DMS114 treated with DMSO at 0.1 percent for 48 hours (cell line): ENCODE measurements around the gene S100A9.

Source experiments
- DNase-seq: peaks from one replicate; lab custom pipeline; 2025; ENCODE audit not compliant: unreplicated experiment; lab: John Stamatoyannopoulos, UW

Gene S100A9

DNA sequence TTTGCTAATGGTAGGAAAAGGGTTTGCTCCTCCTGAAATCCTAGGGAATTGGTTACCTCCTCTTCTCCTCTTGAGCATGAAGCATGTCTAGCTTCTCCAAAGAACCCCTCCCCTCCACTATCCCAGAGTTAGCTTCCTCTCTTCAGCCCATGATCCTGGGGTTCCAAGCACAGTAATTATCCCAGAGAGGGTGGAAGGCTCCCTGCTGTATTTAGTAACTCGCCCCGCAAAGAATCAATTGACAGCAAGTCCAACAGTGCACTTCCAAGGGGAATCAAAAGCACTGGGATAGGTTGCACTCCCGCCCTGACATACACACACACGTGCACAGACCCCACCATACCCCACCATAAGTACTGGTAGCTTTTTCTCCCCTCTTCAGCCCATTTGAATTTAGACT is 30.1 kb downstream of the S100A9 start:
- no peak for DNase-seq

DNA sequence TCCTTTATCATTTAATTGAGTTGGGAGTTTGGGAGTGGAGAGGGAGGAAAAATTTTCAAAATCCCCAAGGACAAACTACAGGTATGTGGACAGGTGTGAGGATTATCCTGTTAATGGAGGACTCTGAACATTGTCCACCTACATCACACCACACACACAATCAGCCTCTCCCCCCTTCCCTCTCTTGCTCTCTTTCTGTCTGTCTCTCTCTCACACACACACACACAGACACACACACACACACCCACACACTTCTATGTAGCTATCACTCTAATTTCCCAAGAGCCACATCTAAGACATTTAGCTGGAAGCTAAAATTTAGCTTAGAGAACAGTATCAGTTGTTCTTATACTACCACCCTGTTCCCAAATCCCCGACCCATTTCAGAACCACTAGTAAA is 31.7 kb downstream of the S100A9 start:
- DNase-seq = no peak

DNA sequence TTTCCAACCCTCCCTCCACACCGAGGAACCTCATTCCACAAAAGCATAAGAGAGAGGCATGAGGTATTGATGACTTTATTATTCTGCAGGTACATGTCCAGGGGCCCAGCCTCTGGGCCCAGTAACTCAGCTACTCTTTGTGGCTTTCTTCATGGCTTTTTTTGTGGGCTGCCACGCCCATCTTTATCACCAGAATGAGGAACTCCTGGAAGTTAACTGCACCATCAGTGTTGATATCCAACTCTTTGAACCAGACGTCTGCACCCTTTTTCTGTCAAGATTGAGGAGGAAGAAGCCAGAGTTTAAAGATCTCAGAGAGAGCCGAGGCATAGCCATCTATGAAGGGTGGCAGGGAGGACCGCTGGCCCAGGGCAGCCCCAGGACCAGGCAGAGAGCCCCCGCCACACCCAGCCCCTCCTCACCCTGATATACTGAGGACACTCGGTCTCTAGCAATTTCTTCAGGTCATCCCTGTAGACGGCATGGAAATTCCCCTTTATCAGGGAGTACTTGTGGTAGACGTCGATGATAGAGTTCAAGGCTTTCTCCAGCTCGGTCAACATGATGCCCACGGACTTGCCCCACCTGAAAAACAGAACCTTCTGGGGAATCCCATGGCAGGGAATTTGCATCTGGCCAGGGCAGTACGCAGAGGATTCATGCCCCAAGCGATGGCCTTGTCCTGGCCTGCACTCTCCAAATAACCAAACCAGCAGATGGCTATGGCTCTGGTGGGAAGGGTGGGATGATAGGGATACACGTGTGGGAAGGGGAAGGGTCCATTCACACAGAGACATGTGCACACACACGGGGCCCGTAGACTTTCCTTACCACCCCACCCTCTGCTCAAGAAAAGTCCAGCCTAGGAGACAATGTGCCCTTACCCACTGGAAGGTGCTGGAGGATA is 32.6 kb downstream of the S100A9 start:
- DNase-seq = no peak

DNA sequence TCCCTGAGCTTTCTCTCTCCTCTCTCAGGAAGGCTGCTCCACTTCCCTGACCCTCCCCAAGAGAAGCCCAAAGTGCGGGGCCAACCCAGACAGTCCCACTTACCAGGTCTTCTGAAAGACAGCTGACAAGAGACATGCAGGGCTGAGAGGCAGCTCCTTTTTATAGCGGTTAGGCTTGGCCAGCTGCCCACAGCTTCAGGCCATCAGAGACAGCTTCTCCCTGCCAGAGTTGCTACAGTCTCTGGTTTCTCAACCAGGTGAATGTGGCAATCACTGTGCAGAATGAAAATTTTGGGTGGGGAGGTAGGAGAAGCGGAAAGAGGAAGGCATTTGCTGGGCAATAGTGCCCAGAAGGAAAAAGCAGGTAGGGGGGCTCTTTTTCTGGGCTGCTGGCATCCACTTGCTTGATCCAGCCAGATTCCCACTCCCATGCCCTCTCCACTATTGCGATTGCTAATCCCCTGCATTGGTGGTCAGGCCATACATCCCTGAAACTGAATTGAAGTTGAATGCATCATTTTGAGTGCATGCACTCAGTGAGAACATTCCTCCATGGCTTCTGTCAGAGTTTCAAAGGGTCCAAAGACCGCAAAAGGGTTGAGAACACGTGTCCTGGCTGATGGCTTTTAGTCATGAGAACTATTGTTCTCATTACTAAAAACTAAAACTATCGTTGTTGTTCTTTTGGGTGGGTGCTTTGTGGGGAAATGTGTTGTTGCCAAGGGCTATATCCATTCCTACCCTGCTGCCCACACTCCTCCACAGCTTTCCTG is 33.5 kb downstream of the S100A9 start, which contains the start of gene S100A8:
TSS of gene S100A8 (minus strand) at position 136 of the 773 bp plus-strand sequence. CDS start 538 bp downstream, outside the sequence.
- DNase-seq = no peak

DNA sequence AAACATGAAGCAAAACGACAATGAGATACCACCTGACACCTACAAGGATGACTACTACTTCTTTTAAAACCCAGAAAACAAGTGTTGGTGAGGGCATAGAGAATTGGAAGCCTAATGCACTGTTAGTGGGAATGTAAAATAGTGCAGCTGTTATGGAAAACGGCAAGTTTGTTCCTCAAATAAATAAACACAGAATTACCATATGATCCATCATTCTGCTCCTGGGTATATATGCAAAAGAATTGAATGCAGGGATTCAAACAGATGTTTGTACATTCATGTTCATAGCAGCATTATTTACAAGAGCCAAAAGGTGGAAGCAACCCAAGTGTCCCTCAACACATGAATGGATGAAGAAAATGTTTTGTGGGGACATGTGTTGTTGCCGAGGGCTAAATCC is 34.6 kb downstream of the S100A9 start:
- no peak for DNase-seq

DNA sequence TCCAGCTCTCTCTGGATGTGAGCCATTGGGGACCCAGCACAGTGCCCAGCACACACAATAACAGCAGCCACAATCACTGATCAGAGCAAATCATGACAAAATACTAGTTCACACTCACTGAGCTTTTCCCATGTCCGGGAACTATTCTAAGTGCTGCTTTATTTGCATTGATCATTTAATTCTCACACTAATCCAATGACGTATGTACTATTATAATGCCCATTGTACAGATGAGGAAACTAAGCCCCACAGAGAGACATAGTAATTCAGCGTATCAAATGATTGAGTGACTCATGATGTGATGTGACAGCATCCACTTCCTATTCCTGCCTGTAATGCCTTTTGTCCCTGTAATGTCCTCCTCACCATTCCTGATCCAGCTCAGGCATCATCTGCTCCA is 35.2 kb downstream of the S100A9 start:
- DNase-seq = no peak

DNA sequence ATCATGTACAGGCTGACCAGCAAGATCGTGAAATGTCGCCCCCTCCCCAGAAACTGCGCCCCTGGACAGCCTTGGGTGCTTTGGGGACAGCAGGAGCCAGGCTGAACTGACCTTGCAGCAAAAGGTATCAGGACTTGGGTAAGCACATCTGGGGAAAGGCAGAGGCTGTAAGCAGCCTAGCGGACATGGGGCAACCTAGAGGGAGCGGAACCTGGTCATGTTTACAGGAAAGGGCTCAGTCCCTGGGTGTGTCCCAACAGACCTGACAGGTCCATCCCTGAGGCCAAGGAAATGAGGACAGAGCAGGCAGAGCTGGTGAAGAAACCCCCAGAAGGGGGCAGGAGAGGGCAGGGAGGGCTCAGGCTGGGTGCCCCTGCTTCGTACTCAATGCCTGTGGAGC is 36.3 kb downstream of the S100A9 start:
- no peak for DNase-seq

DNA sequence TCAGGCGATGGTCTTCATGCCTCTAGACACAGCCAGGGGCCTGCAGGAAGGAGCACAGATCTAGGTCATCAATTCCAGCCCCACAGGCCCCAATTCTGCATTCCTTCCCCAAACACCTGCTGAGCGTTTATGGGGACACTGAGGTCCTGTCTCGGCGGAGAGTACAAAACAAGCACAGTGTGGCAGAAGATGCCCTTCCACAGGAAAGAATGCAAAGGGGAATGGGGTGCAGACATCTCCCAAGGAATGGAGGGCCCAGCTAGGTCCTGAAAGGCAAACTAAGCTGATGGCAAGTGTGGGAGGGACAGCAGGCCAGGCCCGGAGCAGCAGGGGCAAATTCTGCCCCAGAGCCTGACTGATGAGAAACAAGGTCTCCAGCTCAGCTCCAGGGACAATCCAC is 36.7 kb downstream of the S100A9 start:
- no peak for DNase-seq

DNA sequence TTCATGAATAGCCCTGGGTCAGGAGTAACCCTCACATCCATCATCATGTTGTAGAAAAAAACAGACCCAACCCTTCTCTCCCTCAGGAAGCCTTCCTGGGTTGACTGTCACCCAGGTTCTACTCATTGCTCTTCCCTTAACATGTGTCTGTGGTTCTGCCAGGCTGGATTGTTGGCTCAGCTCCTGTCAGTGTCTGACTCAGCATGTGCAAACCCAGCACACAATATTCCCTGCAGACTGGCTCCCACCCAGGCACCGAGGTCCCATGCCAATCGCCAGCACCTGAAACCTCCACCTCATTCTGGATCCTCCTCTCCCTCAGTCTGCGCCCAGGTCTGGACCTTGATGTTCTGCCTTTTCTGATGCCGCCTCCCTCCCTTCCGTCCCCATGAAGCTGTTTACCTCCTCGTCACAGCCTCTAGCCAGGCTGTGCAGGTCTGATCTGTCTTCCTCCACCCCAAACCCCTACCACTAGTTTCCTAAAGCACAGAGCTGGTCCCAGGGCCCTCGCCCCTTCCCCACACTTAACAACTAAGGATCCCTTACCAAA is 37.6 kb downstream of the S100A9 start:
- no peak for DNase-seq

DNA sequence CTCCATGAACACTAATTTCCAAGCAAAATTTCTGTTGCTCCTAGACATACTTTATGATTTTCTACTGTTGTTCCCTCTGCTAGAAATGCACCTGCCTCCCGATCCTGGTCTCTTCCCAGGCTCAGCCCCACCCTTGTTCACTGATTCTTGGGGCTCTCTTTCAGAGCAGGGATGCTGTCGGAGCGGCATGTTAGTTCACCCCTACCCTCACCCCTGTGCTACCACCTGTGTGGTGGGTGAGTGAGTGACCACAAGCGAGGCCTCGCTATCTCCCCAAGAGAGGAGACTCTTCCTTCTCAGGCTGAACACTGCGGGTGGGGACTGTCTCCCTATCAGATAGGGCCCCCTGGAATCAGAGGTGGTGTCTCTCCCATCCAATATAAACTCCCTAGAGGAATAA is 38.1 kb downstream of the S100A9 start:
- no peak for DNase-seq

DNA sequence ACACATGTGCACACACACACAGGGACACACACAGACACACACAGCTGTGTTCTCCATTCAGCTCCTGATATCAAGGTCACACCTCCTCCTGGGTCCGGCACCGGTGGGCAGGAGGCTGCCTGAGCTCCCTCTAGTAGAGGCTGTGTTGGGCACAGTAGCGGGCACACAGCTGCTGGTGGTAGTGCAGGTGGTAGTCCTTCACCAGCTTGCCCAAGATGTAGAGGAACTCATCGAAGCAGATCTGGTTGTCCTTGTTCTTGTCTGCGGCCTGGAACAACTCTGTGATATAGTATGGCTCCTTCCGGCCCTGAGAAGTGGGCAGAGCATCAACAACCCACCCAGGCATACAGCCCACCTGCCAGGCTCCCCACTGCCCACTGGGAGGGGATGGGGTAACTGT is 38.8 kb downstream of the S100A9 start:
- DNase-seq = no peak

DNA sequence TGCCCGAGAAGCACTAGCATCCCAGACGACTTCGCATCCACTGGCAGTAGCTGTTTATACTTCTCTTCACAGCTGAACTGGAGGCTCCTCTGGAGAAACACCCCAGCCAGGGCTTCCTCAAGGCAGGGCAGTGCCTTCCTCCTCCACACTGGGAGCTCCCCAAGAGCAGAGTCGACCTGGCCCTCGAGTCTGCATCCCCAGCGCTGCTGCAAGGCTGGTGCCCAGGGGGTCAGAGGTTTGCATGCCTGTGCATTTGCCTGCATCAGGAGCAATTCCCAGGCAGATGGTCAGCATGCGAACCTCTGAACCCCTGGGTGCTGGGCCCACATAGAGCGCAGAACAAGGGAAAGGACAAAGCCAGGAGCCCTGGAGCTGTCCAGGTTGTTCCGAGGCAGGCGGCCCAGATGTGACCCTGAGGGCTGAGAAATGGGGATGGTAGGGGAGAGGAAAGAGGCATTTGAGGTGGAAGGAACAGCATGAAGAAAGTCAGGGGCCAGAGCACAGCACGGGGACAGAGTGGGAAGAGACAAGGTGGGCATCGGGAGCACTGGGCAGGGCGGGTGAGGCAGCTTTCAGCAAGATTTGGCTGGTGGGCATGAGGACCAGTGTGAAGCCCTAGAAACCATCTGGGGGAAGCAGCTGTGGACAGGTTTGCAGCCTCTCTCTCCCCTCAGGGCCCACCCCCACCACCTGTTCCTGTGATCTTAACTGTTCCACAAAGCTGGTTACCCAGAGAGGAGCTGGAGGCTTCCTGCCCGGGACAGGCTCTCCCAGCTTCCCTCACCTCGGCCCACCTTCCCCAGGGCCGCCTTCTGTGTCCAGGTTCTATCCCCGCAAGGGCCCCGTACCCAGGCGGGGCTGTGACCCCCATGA is 39.6 kb downstream of the S100A9 start:
- DNase-seq = no peak

DNA sequence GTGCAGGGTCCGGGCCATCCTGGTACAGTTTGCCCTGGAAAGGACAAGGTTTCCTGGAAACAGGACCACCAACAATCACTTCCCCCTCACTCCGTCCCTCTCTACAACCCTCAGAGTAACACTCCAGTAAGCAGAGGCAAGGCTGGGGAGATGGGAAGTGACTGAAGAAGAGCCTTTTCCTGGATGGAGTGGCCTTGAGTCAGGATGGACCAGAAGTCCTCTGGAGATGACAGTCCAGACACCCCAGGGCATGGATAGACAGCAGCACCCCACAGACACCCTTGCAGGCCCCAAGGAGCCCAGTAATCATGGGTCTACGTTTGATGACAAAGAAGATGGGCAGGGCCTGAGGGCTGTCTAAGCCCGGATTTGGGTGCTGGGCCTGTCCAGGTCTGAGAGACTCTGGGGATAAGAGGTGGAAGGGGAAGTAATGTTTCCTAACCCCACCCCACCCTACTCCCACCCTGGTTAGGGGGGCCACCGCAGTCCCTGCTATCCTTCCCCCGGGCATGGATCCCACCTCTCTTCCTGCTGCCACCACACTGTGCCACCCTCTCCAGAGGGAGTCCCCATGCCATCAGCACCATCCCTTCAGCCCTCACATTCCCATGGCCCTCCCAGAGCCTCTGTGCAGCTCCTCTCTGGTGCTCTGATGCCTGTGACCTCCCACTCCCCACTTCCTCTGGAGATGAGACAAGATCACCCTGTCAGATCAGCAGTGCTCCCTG is 40.4 kb downstream of the S100A9 start:
- no peak for DNase-seq

DNA sequence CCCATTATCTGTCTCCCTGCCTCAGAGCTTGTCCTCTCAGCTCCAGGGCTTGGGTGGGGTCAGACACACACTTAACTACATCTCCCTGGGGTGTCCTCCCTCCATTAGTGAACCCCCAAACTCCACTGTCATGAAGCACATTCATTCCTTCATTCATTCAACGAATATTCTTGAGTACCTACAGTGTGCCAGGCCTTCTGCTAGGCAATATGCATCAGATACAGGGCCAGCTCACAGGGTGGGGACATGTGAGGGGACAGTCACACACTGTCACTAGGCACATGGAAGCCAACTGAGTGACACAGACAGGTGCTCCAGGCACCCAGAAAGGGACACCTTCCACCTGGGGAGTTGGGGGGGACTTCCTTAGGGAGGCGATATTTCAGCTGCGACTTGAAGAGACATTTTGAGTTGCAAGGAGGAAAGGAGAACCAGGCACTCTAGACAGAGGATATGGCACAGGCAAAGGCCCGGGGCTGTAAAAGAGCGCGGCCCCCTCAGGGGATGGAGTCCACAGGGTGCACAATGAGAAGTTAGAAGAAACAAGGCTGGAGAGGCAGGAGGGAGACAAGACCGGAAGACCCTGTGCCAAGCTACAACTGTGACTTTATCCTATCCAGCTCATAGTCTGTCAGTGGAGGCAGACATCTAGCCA is 41.9 kb downstream of the S100A9 start:
- no peak for DNase-seq

DNA sequence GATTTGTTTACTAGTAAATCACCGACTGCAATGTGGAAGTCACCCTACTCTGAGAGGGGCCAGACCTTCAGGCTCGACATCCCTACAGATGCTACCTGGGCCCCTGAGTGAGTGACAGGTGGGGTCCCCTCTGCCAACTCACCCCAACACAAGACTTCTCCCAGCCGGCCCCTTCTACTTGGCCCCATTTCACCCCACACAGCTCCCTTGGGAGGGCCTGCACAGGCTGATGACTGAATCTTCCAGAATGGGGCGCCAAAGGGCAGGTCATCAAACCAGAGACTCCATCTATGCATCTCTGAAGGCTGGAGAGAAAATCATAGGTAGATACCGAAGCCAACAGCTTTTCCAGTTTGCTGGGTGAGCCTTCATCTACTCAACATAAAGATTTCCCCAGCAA is 42.6 kb downstream of the S100A9 start:
- DNase-seq = no peak

DNA sequence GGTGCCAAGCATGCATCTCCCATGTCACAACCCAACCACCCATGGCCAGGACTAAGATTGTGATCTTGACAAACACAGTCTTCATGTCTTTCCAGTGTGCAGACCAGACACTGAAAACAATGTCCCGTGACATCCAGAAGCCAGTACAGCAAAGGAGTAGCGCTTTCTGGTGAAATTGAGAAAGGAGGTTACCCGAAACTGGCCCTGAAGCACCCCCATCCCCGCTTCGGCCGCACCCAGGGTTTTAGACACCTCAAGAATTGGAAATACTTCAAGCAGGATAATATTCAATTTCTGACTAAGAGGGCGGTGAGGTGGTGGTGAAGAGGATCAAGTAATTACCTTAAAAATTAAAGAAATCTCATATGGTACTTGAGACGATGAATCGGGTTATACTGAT is 43.8 kb downstream of the S100A9 start:
- no peak for DNase-seq

DNA sequence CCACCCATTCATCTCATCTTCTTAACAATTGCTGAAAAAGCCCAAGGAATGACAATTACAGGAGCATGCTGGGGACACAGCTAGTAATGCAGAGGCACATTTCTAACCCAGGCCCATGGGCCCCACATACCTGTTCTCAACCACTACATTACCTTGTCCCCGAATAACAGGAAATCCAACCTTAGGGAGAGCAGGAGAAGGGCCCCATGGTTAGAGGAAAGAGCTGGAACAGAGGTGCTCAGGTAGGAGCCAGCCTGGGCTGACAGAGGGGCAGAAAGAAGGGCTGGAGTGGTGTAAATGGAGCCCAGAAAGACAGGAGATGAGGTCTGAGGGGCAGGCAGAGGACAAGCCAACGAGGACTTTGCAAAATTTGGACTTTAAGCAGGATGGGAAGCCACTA is 44.6 kb downstream of the S100A9 start:
- no peak for DNase-seq

DNA sequence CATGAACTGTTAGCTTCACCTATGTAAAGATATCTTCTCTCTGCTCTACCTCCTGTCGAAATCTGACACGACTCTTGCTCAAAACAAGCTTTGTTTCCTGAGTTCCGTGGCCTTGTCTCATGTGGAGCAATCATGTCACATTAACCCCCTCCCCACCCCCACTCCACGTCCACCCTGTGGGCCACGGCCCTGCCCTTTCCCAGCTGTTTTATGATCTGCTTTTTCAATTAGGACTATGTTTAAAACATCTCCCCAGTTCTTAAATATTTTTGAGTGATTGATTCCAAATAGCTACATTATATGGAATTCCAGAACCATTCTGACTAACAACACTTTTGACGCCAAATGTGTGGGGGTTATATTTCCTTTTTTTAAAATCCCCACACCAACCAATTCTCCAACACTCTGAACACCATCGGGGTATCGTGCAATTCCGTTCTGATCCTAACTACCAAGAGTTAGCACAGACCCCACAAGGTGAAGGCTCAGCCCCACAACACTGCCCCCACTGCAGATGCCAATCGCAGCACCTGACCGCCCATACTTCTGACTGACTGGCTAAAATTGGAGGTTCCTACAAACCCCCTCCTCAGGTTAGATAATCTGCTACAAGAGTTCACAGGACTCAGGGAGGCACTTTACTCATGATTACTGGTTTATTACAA is 45.9 kb downstream of the S100A9 start:
- DNase-seq = no peak

DNA sequence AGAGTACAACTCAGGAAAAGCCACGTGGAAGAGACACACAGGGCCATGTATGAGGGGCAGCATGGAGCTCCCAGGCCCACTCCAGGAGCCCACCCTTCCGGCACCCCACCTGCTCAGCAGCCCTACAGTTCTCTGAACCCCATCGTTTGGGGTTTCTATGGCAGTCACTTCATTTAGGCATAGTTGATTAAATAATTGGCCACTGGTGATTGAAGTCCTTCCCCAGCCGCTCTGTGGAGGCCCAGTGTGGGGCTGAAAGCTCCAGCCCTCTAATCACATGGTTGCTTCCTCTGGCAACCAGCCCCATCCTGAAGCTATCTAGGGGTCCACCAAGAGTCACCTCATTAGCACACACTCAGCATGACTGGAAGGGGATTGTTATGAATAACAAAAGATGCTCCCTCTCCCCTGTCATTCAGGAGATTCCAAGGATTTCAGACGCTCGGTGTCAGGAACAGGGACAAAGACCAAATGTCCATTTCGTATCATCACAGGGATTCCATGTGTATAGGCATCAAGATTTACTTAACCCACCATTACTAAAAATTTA is 46.5 kb downstream of the S100A9 start:
- no peak for DNase-seq
